ENCODE measurements around the gene PPID. TPM values are rescaled to one million over a fixed set of nuclear protein-coding genes. Genes with fewer than 3 reads are reported as not detected.

The PPID gene
- 39.2 TPM for total RNA-seq
- long read RNA-seq, transcript PPID-201 (10 exons, 1,823 nt) = major isoform, 95 of 99 reads
- long read RNA-seq, partial matches to known transcripts = 2 of 99 reads
- long read RNA-seq, other reads (novel, unspliced or antisense) = 2 of 99 reads

DNA sequence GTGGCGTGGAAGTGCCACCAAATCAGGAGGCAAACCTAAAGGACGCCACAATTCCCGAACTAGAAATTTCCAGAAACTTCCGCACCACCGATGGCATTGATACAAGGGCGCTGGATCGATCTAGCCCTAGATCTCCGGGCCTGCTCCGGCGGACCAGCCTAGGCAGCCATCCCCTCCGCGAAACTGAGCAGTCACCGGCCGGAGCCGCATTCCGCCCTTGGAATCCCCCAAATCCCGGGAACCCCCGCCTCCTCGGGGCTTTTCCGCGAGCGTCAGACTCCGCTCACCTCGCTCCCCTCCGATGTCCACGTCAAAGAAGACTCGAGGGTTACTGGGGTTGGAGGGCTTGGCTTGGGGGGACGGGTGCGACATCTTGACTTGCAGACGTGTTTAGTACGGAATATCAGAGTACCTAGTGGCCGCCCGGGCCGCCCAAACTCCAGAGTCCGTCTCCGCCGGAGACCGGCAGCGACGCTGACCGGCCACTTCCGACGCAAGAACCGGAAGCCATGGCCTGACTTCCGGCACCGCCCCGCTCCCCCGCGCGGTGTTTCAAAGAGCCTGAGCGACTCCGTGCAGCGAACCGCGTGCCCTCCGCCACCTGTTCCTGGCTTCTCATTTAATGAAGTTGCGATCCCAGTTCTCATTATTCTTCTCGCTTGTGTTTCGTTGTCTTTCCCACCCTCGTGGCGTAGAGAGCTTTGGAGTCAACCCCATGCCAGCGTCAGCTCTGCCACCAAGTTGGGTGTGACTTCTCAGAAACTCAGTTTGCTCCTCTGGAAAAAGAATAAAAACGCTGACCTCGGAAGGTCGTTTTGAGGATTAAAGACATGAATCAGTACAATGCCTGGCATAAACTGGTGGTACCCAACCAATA lies at the start of gene PPID:
Gene PPID, minus strand, starts transcription at position 480 of the 877 bp plus-strand sequence. Its CDS starts 108 bp downstream, at position 372.
- intact Hi-C loops (cut with micrococcal nuclease) = loop anchor here (10.0 kb wide), 1 partner anchor 482 kb away; no protein-coding TSS in a partner anchor
- peak within 1 kb of the TSS; percentile 95 for H3K27ac ChIP-seq (replicated peaks)
- no peaks in the 10 kb centered on the region for H3K27me3 ChIP-seq (ENCODE audit: low read depth)
- peak; percentile 88 for DNase-seq
- H3K4me3 ChIP-seq = peak within 1 kb of the TSS; percentile 97
- H3K36me3 ChIP-seq = peaks cover 29% of the 10 kb centered on the region
- peaks cover 39% of the 10 kb centered on the region for H3K4me1 ChIP-seq
- no peaks in the 10 kb centered on the region for H3K9me3 ChIP-seq (replicated peaks)
- TF ChIP-seq, protein P1, sequence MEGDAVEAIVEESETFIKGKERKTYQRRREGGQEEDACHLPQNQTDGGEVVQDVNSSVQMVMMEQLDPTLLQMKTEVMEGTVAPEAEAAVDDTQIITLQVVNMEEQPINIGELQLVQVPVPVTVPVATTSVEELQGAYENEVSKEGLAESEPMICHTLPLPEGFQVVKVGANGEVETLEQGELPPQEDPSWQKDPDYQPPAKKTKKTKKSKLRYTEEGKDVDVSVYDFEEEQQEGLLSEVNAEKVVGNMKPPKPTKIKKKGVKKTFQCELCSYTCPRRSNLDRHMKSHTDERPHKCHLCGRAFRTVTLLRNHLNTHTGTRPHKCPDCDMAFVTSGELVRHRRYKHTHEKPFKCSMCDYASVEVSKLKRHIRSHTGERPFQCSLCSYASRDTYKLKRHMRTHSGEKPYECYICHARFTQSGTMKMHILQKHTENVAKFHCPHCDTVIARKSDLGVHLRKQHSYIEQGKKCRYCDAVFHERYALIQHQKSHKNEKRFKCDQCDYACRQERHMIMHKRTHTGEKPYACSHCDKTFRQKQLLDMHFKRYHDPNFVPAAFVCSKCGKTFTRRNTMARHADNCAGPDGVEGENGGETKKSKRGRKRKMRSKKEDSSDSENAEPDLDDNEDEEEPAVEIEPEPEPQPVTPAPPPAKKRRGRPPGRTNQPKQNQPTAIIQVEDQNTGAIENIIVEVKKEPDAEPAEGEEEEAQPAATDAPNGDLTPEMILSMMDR (IDR thresholded peaks at IDR 0.05; ENCODE audit: borderline replicate concordance) = no peak

DNA sequence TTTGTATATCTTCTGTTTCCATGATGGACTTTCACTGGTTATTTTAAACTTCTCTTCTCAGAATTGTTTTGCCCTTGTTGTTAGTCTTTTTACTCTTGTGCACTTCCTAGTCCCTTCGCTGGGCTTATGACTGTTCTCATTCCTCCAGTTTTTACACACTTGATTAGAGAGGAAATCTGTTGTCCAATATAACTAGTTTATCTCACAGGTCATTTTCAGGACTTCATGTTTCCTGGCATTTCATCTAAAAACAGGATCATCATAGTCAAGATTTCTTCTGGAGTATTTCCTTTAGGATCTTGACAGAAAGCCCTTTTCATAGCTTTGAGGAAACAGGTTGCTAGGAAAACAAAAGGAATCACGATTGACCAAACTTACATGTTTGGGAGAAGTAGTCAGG lies 48.6 kb upstream of the PPID start:
- peak overlapping the region; percentile 95 for H3K4me3 ChIP-seq
- intact Hi-C loops (cut with micrococcal nuclease) = no loop called here
- H3K9me3 ChIP-seq (replicated peaks) = no peaks in the 10 kb centered on the region
- H3K36me3 ChIP-seq = no peaks in the 10 kb centered on the region
- no peaks in the 10 kb centered on the region for H3K27me3 ChIP-seq (ENCODE audit: low read depth)
- H3K27ac ChIP-seq (replicated peaks) = peak overlapping the region; percentile 94
- TF ChIP-seq, protein P1 (IDR thresholded peaks at IDR 0.05; ENCODE audit: borderline replicate concordance) = no peak
- no peak for DNase-seq
- H3K4me1 ChIP-seq = peaks cover 93% of the 10 kb centered on the region

DNA sequence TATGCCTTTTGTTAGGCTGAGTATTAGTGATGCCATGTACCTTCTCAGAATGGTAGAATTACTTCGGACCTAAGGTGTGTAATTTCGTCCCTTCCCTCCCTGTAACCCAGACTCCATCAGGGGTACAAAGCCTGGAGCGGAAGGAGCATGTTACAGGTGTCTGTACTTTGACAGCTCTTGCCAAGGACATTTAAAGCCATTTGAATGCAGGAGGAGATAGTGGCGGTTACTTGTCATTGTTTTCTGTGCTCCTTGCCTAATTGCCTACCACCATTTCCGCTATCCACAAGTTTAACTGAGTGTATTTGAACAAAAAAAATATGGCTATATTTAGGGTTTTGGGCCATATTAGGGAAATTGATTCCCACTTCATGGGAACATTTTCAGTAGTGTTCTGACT lies 47.5 kb upstream of the PPID start:
- intact Hi-C loops (cut with micrococcal nuclease) = no loop called here
- Histone ChIP-seq H3K9me3 (replicated peaks) (no peaks in the 10 kb centered on the region), H3K4me1 (peaks cover 82% of the 10 kb centered on the region), H3K27ac (replicated peaks) (peak overlapping the region; percentile 94), H3K36me3 (no peaks in the 10 kb centered on the region), H3K4me3 (peak overlapping the region; percentile 95), H3K27me3 (ENCODE audit: low read depth) (no peaks in the 10 kb centered on the region)
- DNase-seq = no peak
- TF ChIP-seq, protein P1 (IDR thresholded peaks at IDR 0.05; ENCODE audit: borderline replicate concordance) = no peak

DNA sequence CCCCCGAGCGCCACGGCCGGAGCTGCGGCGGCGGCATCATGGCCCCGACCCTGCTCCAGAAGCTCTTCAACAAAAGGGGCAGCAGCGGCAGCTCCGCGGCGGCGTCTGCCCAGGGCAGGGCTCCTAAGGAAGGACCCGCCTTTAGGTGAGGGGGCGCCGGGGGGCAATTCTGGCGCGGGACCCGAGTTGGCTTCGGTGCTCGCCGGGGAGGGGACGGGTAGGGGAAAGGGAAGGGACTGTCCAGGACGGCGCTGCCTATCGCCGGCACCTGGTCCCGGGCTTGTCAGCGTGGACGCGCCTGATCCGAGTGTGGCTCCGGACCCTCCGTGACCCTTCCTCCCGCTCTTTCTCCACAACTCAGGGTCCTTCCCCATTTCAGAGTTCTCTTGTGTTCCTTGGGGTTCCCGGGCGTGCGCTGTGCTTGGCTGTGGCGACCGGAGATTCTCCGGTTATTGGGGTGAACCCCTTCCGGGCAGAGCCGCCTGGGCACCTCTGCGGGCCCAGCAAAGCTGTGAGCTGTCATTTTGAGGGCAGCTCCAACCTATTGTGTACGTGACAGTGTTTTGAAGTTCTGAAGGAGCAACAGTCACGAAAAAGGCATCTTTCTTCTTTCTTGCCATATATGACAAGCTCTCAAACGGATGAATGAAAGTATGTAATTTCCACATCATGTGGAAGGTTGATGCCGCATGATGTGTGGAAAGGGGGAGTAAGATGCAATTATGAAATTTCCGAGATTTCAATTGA lies 46.2 kb upstream of the PPID start:
- no peaks in the 10 kb centered on the region for H3K9me3 ChIP-seq (replicated peaks)
- TF ChIP-seq, protein P1 (IDR thresholded peaks at IDR 0.05; ENCODE audit: borderline replicate concordance) = no peak
- no peaks in the 10 kb centered on the region for H3K36me3 ChIP-seq
- H3K27ac ChIP-seq (replicated peaks) = peak overlapping the region; percentile 94
- peak; percentile 42 for DNase-seq
- H3K4me3 ChIP-seq = peak overlapping the region; percentile 95
- peaks cover 69% of the 10 kb centered on the region for H3K4me1 ChIP-seq
- intact Hi-C loops (cut with micrococcal nuclease) = no loop called here
- no peaks in the 10 kb centered on the region for H3K27me3 ChIP-seq (ENCODE audit: low read depth)

DNA sequence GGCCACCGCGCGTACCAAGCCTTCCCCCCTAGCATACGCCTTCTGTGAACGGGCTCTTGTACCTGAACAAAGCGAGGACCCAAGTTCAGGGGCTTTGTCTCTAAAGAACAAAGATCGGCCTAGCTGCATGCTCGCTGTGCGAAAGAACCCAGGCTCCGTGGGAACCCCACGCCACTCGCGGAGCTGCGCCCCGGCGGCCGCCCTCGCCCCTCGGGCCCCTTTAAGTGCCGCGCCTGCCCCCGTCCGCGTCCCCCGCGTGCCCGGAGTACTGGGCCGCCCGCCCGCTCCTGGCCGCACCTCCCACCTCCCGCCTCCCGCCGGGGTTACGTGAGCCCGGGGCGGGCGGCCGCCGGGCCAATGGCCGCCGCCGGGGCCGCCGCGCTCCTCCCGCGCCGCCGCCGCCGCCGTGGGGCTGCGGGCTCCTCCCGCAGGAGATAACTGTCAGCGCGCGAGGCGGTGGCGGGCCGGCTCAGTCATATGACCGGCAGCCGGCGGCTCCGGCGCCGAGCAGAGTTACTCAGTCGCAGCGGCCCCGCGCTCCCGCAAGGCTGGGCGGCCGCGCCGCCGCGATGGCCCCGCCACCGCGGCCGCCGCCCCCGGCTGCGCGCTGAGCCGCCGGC lies 45.5 kb upstream of the PPID start, which contains the start of gene FNIP2:
Gene FNIP2, plus strand, starts transcription at position 472 of the 620 bp plus-strand sequence. CDS start 187 bp downstream, outside the sequence.
- intact Hi-C loops (cut with micrococcal nuclease) = no loop called here
- H3K4me1 ChIP-seq = peaks cover 62% of the 10 kb centered on the region
- DNase-seq = peak; percentile 88
- TF ChIP-seq, protein P1 (IDR thresholded peaks at IDR 0.05; ENCODE audit: borderline replicate concordance) = no peak
- no peaks in the 10 kb centered on the region for H3K9me3 ChIP-seq (replicated peaks)
- H3K27ac ChIP-seq (replicated peaks) = peak within 1 kb of the TSS; percentile 94
- peak within 1 kb of the TSS; percentile 95 for H3K4me3 ChIP-seq
- no peaks in the 10 kb centered on the region for H3K36me3 ChIP-seq
- no peaks in the 10 kb centered on the region for H3K27me3 ChIP-seq (ENCODE audit: low read depth)

Measured in left ventricle myocardium inferior (tissue), 1 donor.